Loucy (cell line): ENCODE data around the gene TNRC6C.

Experiments
- EZH2phosphoT487 ChIP-seq: fragments of 200-600 bp; IDR thresholded peaks from 2 replicates; pipeline ENCODE4 v1.6.1; 2018; ENCODE audit warnings: antibody characterized with exemption, mild to moderate bottlenecking, moderate library complexity, borderline replicate concordance
- TF ChIP-seq, protein P1 (sequence below): fragments of 200-600 bp; sonication (generic); conservative IDR thresholded peaks from 2 replicates; pipeline ENCODE4 v1.5.1; 2014; ENCODE audit warnings: mild to moderate bottlenecking, antibody characterized with exemption, low read length

DNA sequence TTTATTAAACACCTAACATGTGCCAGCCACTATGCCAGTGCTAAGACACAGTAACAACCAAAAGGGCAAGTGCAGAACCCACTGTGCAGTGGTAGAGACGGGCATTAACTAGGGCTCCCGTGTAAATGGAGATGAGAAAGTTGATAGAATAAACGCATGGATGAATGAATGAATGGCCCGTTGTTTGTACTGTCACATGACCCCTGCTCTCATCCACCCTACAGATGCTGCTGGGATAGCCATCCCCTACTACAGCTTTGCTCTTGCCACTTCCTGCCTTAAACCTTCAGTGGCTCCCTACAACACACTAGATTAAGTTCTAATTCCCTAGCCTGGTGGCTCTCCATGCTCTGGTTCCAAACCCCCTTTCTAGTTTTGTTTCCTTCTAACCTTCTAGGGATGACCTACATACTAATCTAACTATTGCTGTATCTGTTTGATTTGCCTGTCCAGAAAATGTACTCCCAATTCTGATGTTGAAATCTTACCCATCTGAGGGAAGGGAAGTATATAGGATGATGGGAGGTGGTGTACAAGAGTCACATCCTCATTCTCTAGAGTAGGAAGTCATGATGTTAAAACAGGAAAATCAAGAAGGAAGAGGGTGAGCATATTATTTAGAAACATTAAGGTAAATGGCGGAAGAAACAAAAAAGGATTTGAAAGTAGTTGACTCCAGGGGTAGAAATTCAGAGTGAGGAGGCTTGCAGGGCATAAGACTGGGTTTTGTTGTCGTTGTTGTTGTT lies 11.4 kb upstream of the TNRC6C start:
- TF ChIP-seq, protein P1, sequence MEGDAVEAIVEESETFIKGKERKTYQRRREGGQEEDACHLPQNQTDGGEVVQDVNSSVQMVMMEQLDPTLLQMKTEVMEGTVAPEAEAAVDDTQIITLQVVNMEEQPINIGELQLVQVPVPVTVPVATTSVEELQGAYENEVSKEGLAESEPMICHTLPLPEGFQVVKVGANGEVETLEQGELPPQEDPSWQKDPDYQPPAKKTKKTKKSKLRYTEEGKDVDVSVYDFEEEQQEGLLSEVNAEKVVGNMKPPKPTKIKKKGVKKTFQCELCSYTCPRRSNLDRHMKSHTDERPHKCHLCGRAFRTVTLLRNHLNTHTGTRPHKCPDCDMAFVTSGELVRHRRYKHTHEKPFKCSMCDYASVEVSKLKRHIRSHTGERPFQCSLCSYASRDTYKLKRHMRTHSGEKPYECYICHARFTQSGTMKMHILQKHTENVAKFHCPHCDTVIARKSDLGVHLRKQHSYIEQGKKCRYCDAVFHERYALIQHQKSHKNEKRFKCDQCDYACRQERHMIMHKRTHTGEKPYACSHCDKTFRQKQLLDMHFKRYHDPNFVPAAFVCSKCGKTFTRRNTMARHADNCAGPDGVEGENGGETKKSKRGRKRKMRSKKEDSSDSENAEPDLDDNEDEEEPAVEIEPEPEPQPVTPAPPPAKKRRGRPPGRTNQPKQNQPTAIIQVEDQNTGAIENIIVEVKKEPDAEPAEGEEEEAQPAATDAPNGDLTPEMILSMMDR = no peak
- TF ChIP-seq EZH2phosphoT487 = no peak
